Vagina (tissue), 2 donors: ENCODE data around the gene PATJ. TPM values are rescaled to one million over a fixed set of nuclear protein-coding genes. Genes with fewer than 3 reads are reported as not detected.

Source experiments
- DNase-seq, 2 donors: peaks; one replicate each; pipeline ENCODE4 v3.0.0-alpha.2; 2017; ENCODE audit errors: extremely low spot score in 2 of 2
- H3K27ac ChIP-seq: fragments of 200-600 bp; sonication (generic); one replicate; pipeline ENCODE4 v1.5.1; 2019
- H3K27me3 ChIP-seq: fragments of 200-600 bp; sonication (generic); one replicate; pipeline ENCODE4 v1.5.1; 2019
- H3K36me3 ChIP-seq, 2 donors: fragments of 200-600 bp; sonication (generic); one replicate each; pipeline ENCODE4 v1.5.1; 2017 to 2019
- H3K4me1 ChIP-seq: fragments of 200-600 bp; sonication (generic); one replicate; pipeline ENCODE4 v1.5.1; 2019
- H3K4me3 ChIP-seq, 2 donors: fragments of 200-600 bp; sonication (generic); 1 replicate in 1 of 2; 2 replicates in 1 of 2; pipeline ENCODE4 v1.5.1; 2016 to 2019
- H3K9me3 ChIP-seq: fragments of 200-600 bp; sonication (generic); one replicate; pipeline ENCODE4 v1.5.1; 2019
- CTCF ChIP-seq, 3 experiments: fragments of 450-650 bp in 2 of 3; fragments of 200-600 bp in 1 of 3; sonication (generic) in 1 of 3; IDR thresholded peaks; one replicate each; pipeline ENCODE4 v1.5.1; 2017 to 2019; ENCODE audit warnings: antibody characterized with exemption in 3 of 3, mild to moderate bottlenecking in 2 of 3, moderate library complexity in 2 of 3
- POLR2A ChIP-seq, 2 donors: fragments of 450-650 bp; IDR thresholded peaks; one replicate each; pipeline ENCODE4 v1.6.1; 2017; ENCODE audit warnings: antibody characterized with exemption in 2 of 2, mild to moderate bottlenecking in 2 of 2, moderate library complexity in 2 of 2
- POLR2AphosphoS5 ChIP-seq, 2 donors: sonication (generic); formaldehyde crosslinking; IDR thresholded peaks; one replicate each; pipeline ENCODE4 v1.9.0; 2017; ENCODE audit warnings: antibody characterized with exemption in 2 of 2, mild to moderate bottlenecking in 2 of 2, low read depth in 1 of 2; ENCODE audit not compliant: insufficient read depth in 1 of 2
- intact Hi-C: fragments of 100-400 bp; cut with DNase I; formaldehyde crosslinking; loops from one replicate; pipeline ENCODE4 v1.15.1; 2023
- total RNA-seq: library from RNA; depleted of rRNA; stranded (reverse); fragments of >200 nt; gene quantifications from one replicate; pipeline ENCODE4 v1.2.3, GENCODE V29; 2016

PATJ gene
- total RNA-seq, 1 donor from 2014 or later = 83.2 TPM

GRCh38 chr1:62185677-62186076 is 443.4 kb downstream of the PATJ start:
- TF ChIP-seq CTCF (IDR thresholded peaks at IDR 0.05) (no peak), POLR2A (IDR thresholded peaks at IDR 0.05) (no peak), POLR2AphosphoS5 (IDR thresholded peaks at IDR 0.05; ENCODE audit: insufficient read depth in 1 of 2, low read depth in 1 of 2) (no peak)
- no peaks in the 10 kb centered on the region for H3K27me3 ChIP-seq
- H3K27ac ChIP-seq = no peak overlapping the region
- intact Hi-C loops = no loop called here
- DNase-seq = no peak
- H3K4me3 ChIP-seq = no peak overlapping the region
- no peaks in the 10 kb centered on the region for H3K4me1 ChIP-seq
- no peaks in the 10 kb centered on the region for H3K9me3 ChIP-seq
- no peaks in the 10 kb centered on the region for H3K36me3 ChIP-seq

GRCh38 chr1:62187548-62187947 is 445.3 kb downstream of the PATJ start:
- Histone ChIP-seq H3K4me3 (no peak overlapping the region), H3K9me3 (no peaks in the 10 kb centered on the region), H3K4me1 (no peaks in the 10 kb centered on the region), H3K27me3 (no peaks in the 10 kb centered on the region), H3K27ac (no peak overlapping the region), H3K36me3 (no peaks in the 10 kb centered on the region)
- intact Hi-C loops = no loop called here
- TF ChIP-seq POLR2A (IDR thresholded peaks at IDR 0.05) = no peak
- TF ChIP-seq POLR2AphosphoS5 (IDR thresholded peaks at IDR 0.05; ENCODE audit: insufficient read depth in 1 of 2, low read depth in 1 of 2) = no peak
- TF ChIP-seq CTCF (IDR thresholded peaks at IDR 0.05) = no peak
- no peak for DNase-seq

- Histone ChIP-seq H3K9me3 (no peaks in the 10 kb centered on the region), H3K27ac (no peak overlapping the region), H3K4me1 (no peaks in the 10 kb centered on the region), H3K36me3 (no peaks in the 10 kb centered on the region), H3K4me3 (no peak overlapping the region), H3K27me3 (no peaks in the 10 kb centered on the region)
- intact Hi-C loops = no loop called here
- no peak for DNase-seq
- no peak for TF ChIP-seq POLR2AphosphoS5 (IDR thresholded peaks at IDR 0.05; ENCODE audit: insufficient read depth in 1 of 2, low read depth in 1 of 2)
- TF ChIP-seq POLR2A (IDR thresholded peaks at IDR 0.05) = no peak
- TF ChIP-seq CTCF (IDR thresholded peaks at IDR 0.05) = no peak
Measured at GRCh38 chr1:62188111-62188510, 445.8 kb downstream of the PATJ start.

- H3K4me3 ChIP-seq = peak within 1 kb of the TSS in 1 of 2 donors; percentile 37
Measured at GRCh38 chr1:62194651-62195544, 452.6 kb downstream of the PATJ start, which contains the start of gene L1TD1. L1TD1 (plus strand) TSS chr1:62194849; CDS start chr1:62206629, 11,780 bp downstream.

More at GRCh38 chr1:62194651-62195544, 452.6 kb downstream of the PATJ start, which contains the start of gene L1TD1:
- Histone ChIP-seq H3K27ac (no peak within 1 kb of the TSS), H3K27me3 (no peaks in the 10 kb centered on the region), H3K9me3 (no peaks in the 10 kb centered on the region), H3K36me3 (no peaks in the 10 kb centered on the region), H3K4me1 (no peaks in the 10 kb centered on the region)
- DNase-seq = no peak
- TF ChIP-seq POLR2AphosphoS5 (IDR thresholded peaks at IDR 0.05; ENCODE audit: insufficient read depth in 1 of 2, low read depth in 1 of 2) (no peak), POLR2A (IDR thresholded peaks at IDR 0.05) (no peak), CTCF (IDR thresholded peaks at IDR 0.05) (no peak)
- intact Hi-C loops = no loop called here
